ENCODE results near the gene LARGE1.

Gene LARGE1

GRCh38 chr22:33544707-33545106 lies 375.6 kb downstream of the LARGE1 start:
- DNase-seq: no peak

- DNase-seq: no peak
Measured at GRCh38 chr22:33542722-33543121, 377.6 kb downstream of the LARGE1 start.

- no peak for DNase-seq
Measured at GRCh38 chr22:33542153-33542552, 378.1 kb downstream of the LARGE1 start.

GRCh38 chr22:33539902-33540751 lies 380.1 kb downstream of the LARGE1 start:
- no peak for DNase-seq

- no peak for DNase-seq
Measured at GRCh38 chr22:33539202-33539901, 380.9 kb downstream of the LARGE1 start.

GRCh38 chr22:33538277-33538885 lies 381.9 kb downstream of the LARGE1 start:
- DNase-seq: no peak

- DNase-seq: no peak
Measured at GRCh38 chr22:33537059-33537458, 383.2 kb downstream of the LARGE1 start.

- DNase-seq: no peak
Measured at GRCh38 chr22:33535937-33536875, 384.1 kb downstream of the LARGE1 start.

- no peak for DNase-seq
Measured at GRCh38 chr22:33529424-33530113, 390.7 kb downstream of the LARGE1 start.

- no peak for DNase-seq
Measured at GRCh38 chr22:33528183-33528582, 392.1 kb downstream of the LARGE1 start.

- no peak for DNase-seq
Measured at GRCh38 chr22:33526434-33527107, 393.7 kb downstream of the LARGE1 start.

GRCh38 chr22:33524511-33525260 lies 395.6 kb downstream of the LARGE1 start:
- no peak for DNase-seq

GRCh38 chr22:33521879-33522665 lies 398.2 kb downstream of the LARGE1 start:
- no peak for DNase-seq

GRCh38 chr22:33520904-33521780 lies 399.1 kb downstream of the LARGE1 start:
- DNase-seq: no peak

- no peak for DNase-seq
Measured at GRCh38 chr22:33519974-33520903, 400.0 kb downstream of the LARGE1 start.

GRCh38 chr22:33519071-33519973 lies 401.0 kb downstream of the LARGE1 start:
- DNase-seq: peak; percentile 7

Measured in CD4-positive, alpha-beta T cell treated with Interleukin-21 for 1 hour (primary cell).